ENCODE measurements around the gene PARD3.

PARD3 gene

DNA sequence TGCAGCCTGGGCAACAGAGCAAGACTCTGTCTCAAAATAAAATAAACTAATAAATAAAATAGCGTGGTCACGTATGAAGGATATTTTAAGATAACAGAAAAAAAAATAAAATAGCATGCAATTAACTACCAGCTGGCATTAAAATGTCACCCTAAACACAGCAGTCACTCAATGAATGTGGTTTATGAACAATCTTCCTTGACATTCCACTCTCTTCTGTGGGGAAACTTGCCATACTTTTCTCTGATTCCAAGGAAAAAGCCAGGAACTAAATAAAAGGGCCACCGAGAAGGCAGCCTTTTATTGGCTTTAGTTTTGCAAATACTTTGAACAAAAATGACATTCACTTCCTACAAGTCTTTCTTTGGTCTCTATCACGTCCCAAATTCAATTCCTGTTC, 266.6 kb downstream of the PARD3 start:
- Histone ChIP-seq H3K4me1 (ENCODE audit: control insufficient read depth, low read depth, low read length) (peaks cover 6% of the 10 kb centered on the region), H3K9ac (ENCODE audit: low read length) (no peak overlapping the region), H3K27me3 (ENCODE audit: control insufficient read depth, insufficient read depth, low read length) (no peaks in the 10 kb centered on the region), H3K9me3 (ENCODE audit: control insufficient read depth, low read depth, low read length) (no peaks in the 10 kb centered on the region), H3K27ac (ENCODE audit: low read length) (no peak overlapping the region), H3K4me3 (ENCODE audit: low read length) (no peak overlapping the region), H3K36me3 (ENCODE audit: control insufficient read depth, low read depth, low read length) (no peaks in the 10 kb centered on the region)

- no peak overlapping the region for H3K27ac ChIP-seq (ENCODE audit: low read length)
- H3K36me3 ChIP-seq (ENCODE audit: control insufficient read depth, low read depth, low read length), result no peaks in the 10 kb centered on the region
- no peaks in the 10 kb centered on the region for H3K9me3 ChIP-seq (ENCODE audit: control insufficient read depth, low read depth, low read length)
- H3K4me3 ChIP-seq (ENCODE audit: low read length), result no peak overlapping the region
- no peaks in the 10 kb centered on the region for H3K27me3 ChIP-seq (ENCODE audit: control insufficient read depth, insufficient read depth, low read length)
- no peak overlapping the region for H3K9ac ChIP-seq (ENCODE audit: low read length)
- H3K4me1 ChIP-seq (ENCODE audit: control insufficient read depth, low read depth, low read length), result peaks cover 6% of the 10 kb centered on the region
Measured at GRCh38 chr10:34547695-34548094, 267.4 kb downstream of the PARD3 start.

DNA sequence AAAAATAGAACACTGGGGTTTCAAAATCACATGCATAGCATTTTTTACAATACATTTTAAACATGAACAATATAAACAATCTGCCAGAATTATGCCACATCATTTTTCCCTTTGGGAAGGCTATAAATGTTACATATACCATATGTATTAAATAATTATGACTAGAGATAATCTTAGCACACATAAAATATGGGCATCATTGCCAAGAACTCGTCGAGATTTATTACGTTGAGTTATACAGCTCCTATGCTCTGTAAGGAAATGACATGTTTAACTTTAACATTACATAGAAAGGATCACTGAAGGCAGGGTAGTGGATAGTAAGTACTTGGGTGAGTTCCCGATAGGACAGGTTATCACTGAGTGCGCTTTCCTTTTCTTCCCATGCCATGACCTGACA, 267.8 kb downstream of the PARD3 start:
- Histone ChIP-seq H3K4me1 (ENCODE audit: control insufficient read depth, low read depth, low read length) (peaks cover 6% of the 10 kb centered on the region), H3K36me3 (ENCODE audit: control insufficient read depth, low read depth, low read length) (no peaks in the 10 kb centered on the region), H3K4me3 (ENCODE audit: low read length) (no peak overlapping the region)

DNA sequence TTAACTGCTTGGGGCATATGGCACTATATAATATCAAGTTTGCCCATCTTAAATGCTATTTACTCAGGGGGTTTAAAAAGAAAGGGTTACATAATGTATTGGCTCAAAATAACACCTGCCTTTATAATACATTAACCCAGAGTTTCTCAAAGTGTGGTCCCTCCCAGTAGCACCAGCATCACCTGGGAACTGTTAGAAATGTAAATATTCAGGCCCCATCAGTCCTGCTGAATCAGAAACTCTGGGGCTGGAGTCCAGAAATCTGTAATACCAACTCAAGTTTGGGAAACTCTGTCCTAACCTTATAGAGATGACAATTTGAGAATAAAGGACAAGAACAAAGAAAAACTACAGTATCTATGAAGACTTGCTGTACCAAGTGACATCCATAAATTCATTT, 270.7 kb downstream of the PARD3 start:
- Histone ChIP-seq H3K36me3 (ENCODE audit: control insufficient read depth, low read depth, low read length) (no peaks in the 10 kb centered on the region), H3K27me3 (ENCODE audit: control insufficient read depth, insufficient read depth, low read length) (no peaks in the 10 kb centered on the region), H3K4me1 (ENCODE audit: control insufficient read depth, low read depth, low read length) (peaks cover 6% of the 10 kb centered on the region), H3K9ac (ENCODE audit: low read length) (no peak overlapping the region), H3K4me3 (ENCODE audit: low read length) (no peak overlapping the region), H3K9me3 (ENCODE audit: control insufficient read depth, low read depth, low read length) (no peaks in the 10 kb centered on the region), H3K27ac (ENCODE audit: low read length) (no peak overlapping the region)

More for the DNA sequence above, 267.8 kb downstream of the PARD3 start:
- Histone ChIP-seq H3K9me3 (ENCODE audit: control insufficient read depth, low read depth, low read length) (no peaks in the 10 kb centered on the region), H3K27me3 (ENCODE audit: control insufficient read depth, insufficient read depth, low read length) (no peaks in the 10 kb centered on the region), H3K27ac (ENCODE audit: low read length) (no peak overlapping the region), H3K9ac (ENCODE audit: low read length) (no peak overlapping the region)

DNA sequence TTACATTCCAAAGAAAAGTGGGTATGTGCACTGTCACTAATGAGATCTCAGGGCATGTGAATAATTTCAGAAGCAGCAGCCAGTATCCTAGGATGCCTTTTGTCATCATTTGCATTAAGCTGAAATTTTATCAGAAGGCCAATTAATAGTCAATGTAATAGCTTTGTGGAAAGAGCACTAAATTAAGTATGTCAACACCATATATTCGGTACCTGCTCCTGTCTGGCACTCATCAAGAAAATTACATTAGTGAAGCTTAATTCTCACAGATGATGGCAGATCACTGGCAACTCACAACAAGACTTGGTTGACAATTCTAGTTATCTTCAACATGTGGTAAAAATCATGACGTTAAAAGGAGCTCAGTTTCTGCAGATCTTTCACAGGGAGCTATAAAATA, 271.4 kb downstream of the PARD3 start:
- no peaks in the 10 kb centered on the region for H3K36me3 ChIP-seq (ENCODE audit: control insufficient read depth, low read depth, low read length)
- H3K4me1 ChIP-seq (ENCODE audit: control insufficient read depth, low read depth, low read length), result peaks cover 5% of the 10 kb centered on the region
- H3K9me3 ChIP-seq (ENCODE audit: control insufficient read depth, low read depth, low read length), result no peaks in the 10 kb centered on the region
- H3K27me3 ChIP-seq (ENCODE audit: control insufficient read depth, insufficient read depth, low read length), result no peaks in the 10 kb centered on the region
- H3K9ac ChIP-seq (ENCODE audit: low read length), result no peak overlapping the region
- no peak overlapping the region for H3K27ac ChIP-seq (ENCODE audit: low read length)
- H3K4me3 ChIP-seq (ENCODE audit: low read length), result no peak overlapping the region

- no peaks in the 10 kb centered on the region for H3K36me3 ChIP-seq (ENCODE audit: control insufficient read depth, low read depth, low read length)
- H3K9me3 ChIP-seq (ENCODE audit: control insufficient read depth, low read depth, low read length), result no peaks in the 10 kb centered on the region
- H3K4me1 ChIP-seq (ENCODE audit: control insufficient read depth, low read depth, low read length), result peaks cover 9% of the 10 kb centered on the region
- H3K9ac ChIP-seq (ENCODE audit: low read length), result no peak overlapping the region
- no peaks in the 10 kb centered on the region for H3K27me3 ChIP-seq (ENCODE audit: control insufficient read depth, insufficient read depth, low read length)
- no peak overlapping the region for H3K4me3 ChIP-seq (ENCODE audit: low read length)
- no peak overlapping the region for H3K27ac ChIP-seq (ENCODE audit: low read length)
Measured at GRCh38 chr10:34540492-34540891, 274.6 kb downstream of the PARD3 start.

GRCh38 chr10:34539533-34540315, 275.4 kb downstream of the PARD3 start:
- Histone ChIP-seq H3K9me3 (ENCODE audit: control insufficient read depth, low read depth, low read length) (no peaks in the 10 kb centered on the region), H3K27ac (ENCODE audit: low read length) (no peak overlapping the region), H3K9ac (ENCODE audit: low read length) (no peak overlapping the region), H3K27me3 (ENCODE audit: control insufficient read depth, insufficient read depth, low read length) (no peaks in the 10 kb centered on the region), H3K36me3 (ENCODE audit: control insufficient read depth, low read depth, low read length) (no peaks in the 10 kb centered on the region), H3K4me3 (ENCODE audit: low read length) (no peak overlapping the region), H3K4me1 (ENCODE audit: control insufficient read depth, low read depth, low read length) (peaks cover 9% of the 10 kb centered on the region)

DNA sequence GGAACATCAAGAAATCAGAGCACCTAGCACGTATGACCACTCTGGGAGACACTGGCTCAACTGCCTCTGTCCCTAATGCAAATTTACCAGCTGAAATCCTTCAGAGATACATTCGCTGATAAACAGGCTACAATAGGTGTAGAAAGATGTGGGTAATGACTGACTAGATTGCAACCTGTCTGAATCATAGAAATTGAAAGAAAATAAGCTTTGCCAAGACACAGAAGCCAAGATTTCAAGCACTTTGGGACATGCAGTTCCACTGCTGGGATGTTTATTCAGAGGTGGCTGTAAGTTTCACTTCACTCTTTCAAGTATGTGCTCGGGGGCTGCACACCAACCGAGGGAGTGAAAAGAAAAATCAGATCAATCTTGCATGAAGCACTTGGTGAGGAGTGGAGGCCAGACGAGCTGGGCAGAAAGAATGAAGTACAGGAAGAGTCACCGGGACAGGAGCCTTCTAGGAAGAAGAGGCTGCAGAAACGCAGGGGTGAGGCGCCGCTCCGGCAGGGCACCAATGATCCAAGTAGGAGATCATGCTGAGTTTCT, 276.7 kb downstream of the PARD3 start:
- Histone ChIP-seq H3K9me3 (ENCODE audit: control insufficient read depth, low read depth, low read length) (no peaks in the 10 kb centered on the region), H3K27ac (ENCODE audit: low read length) (no peak overlapping the region), H3K27me3 (ENCODE audit: control insufficient read depth, insufficient read depth, low read length) (no peaks in the 10 kb centered on the region), H3K4me3 (ENCODE audit: low read length) (no peak overlapping the region), H3K36me3 (ENCODE audit: control insufficient read depth, low read depth, low read length) (no peaks in the 10 kb centered on the region), H3K9ac (ENCODE audit: low read length) (no peak overlapping the region), H3K4me1 (ENCODE audit: control insufficient read depth, low read depth, low read length) (peaks cover 9% of the 10 kb centered on the region)

DNA sequence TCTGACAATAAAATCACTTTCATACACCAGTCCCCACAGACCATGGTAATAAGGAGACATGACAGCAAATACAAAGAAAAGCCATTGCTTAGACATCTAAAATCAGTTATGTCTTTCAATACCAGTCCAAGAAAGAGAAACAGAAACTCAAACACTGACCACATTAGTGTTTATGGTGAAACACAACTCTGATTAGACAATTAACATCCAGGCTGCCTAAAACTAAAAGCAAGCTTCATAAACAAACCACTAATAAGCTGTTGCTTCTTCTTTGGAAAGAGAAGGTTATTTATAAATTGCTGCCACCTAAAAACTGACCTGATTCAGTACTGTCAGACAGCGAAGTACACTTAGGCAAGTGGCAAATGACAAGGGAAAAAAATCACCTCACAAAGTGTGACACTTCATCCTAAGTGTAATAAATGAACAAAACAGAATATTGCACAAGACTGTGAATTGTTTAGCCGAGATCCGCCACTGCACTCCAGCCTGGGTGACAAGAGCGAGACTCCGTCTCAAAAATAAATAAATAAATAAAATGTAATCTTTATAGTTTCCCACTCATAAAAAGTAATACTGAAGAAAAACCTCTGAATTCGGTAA, 277.4 kb downstream of the PARD3 start:
- no peak overlapping the region for H3K9ac ChIP-seq (ENCODE audit: low read length)
- no peaks in the 10 kb centered on the region for H3K9me3 ChIP-seq (ENCODE audit: control insufficient read depth, low read depth, low read length)
- H3K27ac ChIP-seq (ENCODE audit: low read length), result no peak overlapping the region
- H3K4me3 ChIP-seq (ENCODE audit: low read length), result no peak overlapping the region
- H3K27me3 ChIP-seq (ENCODE audit: control insufficient read depth, insufficient read depth, low read length), result no peaks in the 10 kb centered on the region
- no peaks in the 10 kb centered on the region for H3K36me3 ChIP-seq (ENCODE audit: control insufficient read depth, low read depth, low read length)
- H3K4me1 ChIP-seq (ENCODE audit: control insufficient read depth, low read depth, low read length), result peaks cover 9% of the 10 kb centered on the region

- Histone ChIP-seq H3K4me3 (ENCODE audit: low read length) (no peak overlapping the region), H3K27me3 (ENCODE audit: control insufficient read depth, insufficient read depth, low read length) (no peaks in the 10 kb centered on the region)
Measured at GRCh38 chr10:34535872-34536271, 279.2 kb downstream of the PARD3 start.

DNA sequence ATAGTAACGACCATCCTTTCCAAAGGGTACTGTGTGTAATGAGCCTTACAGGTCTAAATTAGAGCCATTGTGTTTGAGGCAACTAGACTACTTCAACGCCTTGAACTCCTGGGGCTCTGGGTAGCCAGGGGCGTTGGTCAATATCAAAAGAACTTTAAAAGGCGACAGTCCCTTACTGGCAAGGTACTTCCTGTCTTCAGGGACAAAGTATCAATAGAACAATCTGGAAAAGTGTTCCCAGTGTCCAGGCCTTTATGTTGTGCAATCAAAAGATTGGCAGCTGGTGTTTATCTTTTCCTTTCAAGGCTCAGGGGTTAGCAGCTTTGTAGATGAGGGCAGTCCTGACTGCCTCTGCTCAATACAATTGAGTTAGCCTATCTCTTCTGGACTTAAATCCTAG, 284.3 kb downstream of the PARD3 start:
- no peaks in the 10 kb centered on the region for H3K9me3 ChIP-seq (ENCODE audit: control insufficient read depth, low read depth, low read length)
- H3K9ac ChIP-seq (ENCODE audit: low read length), result no peak overlapping the region
- no peak overlapping the region for H3K4me3 ChIP-seq (ENCODE audit: low read length)
- no peaks in the 10 kb centered on the region for H3K27me3 ChIP-seq (ENCODE audit: control insufficient read depth, insufficient read depth, low read length)
- H3K4me1 ChIP-seq (ENCODE audit: control insufficient read depth, low read depth, low read length), result peaks cover 32% of the 10 kb centered on the region
- H3K36me3 ChIP-seq (ENCODE audit: control insufficient read depth, low read depth, low read length), result no peaks in the 10 kb centered on the region
- H3K27ac ChIP-seq (ENCODE audit: low read length), result no peak overlapping the region

More at GRCh38 chr10:34535872-34536271, 279.2 kb downstream of the PARD3 start:
- Histone ChIP-seq H3K9ac (ENCODE audit: low read length) (no peak overlapping the region), H3K27ac (ENCODE audit: low read length) (no peak overlapping the region), H3K36me3 (ENCODE audit: control insufficient read depth, low read depth, low read length) (no peaks in the 10 kb centered on the region), H3K9me3 (ENCODE audit: control insufficient read depth, low read depth, low read length) (no peaks in the 10 kb centered on the region), H3K4me1 (ENCODE audit: control insufficient read depth, low read depth, low read length) (peaks cover 9% of the 10 kb centered on the region)

GRCh38 chr10:34528320-34528719, 286.8 kb downstream of the PARD3 start:
- Histone ChIP-seq H3K4me3 (ENCODE audit: low read length) (peak overlapping the region; percentile 22), H3K27me3 (ENCODE audit: control insufficient read depth, insufficient read depth, low read length) (no peaks in the 10 kb centered on the region), H3K9me3 (ENCODE audit: control insufficient read depth, low read depth, low read length) (no peaks in the 10 kb centered on the region), H3K27ac (ENCODE audit: low read length) (peak overlapping the region; percentile 90), H3K36me3 (ENCODE audit: control insufficient read depth, low read depth, low read length) (no peaks in the 10 kb centered on the region), H3K4me1 (ENCODE audit: control insufficient read depth, low read depth, low read length) (peaks cover 32% of the 10 kb centered on the region), H3K9ac (ENCODE audit: low read length) (peak overlapping the region; percentile 50)

All from iPS-18a (cell line).